Activated naive CD4-positive, alpha-beta T cell treated with anti-CD3 and anti-CD28 coated beads, Interleukin-2, amount 10 ng/mL, durations not matched to agents 7 days and 5 days (primary cell): ENCODE results near the gene VSIG4.

Experiments used
- CTCF ChIA-PET: fragments of 350-600 bp; sonication (Branson Sonifier 250); formaldehyde crosslinking; loops from one replicate; lab custom pipeline; 2021; ENCODE audit warnings: antibody characterized with exemption; lab: Charles Lee
- DNase-seq: peaks from one replicate; pipeline ENCODE4 v3.0.0-alpha.2; 2020
- H3K27ac Mint-ChIP-seq: one replicate; pipeline ENCODE4 v1.8.0; 2021; ENCODE audit warnings: mild to moderate bottlenecking, moderate library complexity, mixed read lengths
- H3K27me3 Mint-ChIP-seq: one replicate; pipeline ENCODE4 v1.8.0; 2021; ENCODE audit warnings: mild to moderate bottlenecking, mixed read lengths
- H3K36me3 Mint-ChIP-seq: one replicate; pipeline ENCODE4 v1.8.0; 2021; ENCODE audit warnings: mixed read lengths
- H3K4me1 Mint-ChIP-seq: one replicate; pipeline ENCODE4 v1.8.0; 2021; ENCODE audit warnings: mixed read lengths
- H3K4me3 Mint-ChIP-seq: one replicate; pipeline ENCODE4 v1.8.0; 2021; ENCODE audit warnings: mild to moderate bottlenecking, moderate library complexity, mixed read lengths
- H3K9me3 Mint-ChIP-seq: one replicate; pipeline ENCODE4 v1.8.0; 2021; ENCODE audit warnings: mixed read lengths

VSIG4 gene

GRCh38 chrX:66020631-66021334, 19.1 kb downstream of the VSIG4 start:
- Mint-ChIP-seq H3K4me3 (no peak overlapping the region), H3K27me3 (no peaks in the 10 kb centered on the region), H3K9me3 (peaks cover 2% of the 10 kb centered on the region), H3K27ac (peak overlapping the region; percentile 2), H3K4me1 (peaks cover 72% of the 10 kb centered on the region), H3K36me3 (peaks cover 21% of the 10 kb centered on the region)
- CTCF ChIA-PET = interaction anchor here (1.3 to 1.5 kb wide), 2 partner anchors 8 to 10 kb away, joined by 3 to 5 read pairs; no protein-coding TSS in a partner anchor
- DNase-seq = no peak

- peaks cover 80% of the 10 kb centered on the region for H3K4me1 Mint-ChIP-seq
- no peaks in the 10 kb centered on the region for H3K27me3 Mint-ChIP-seq
- DNase-seq = no peak
- H3K27ac Mint-ChIP-seq = peak overlapping the region; percentile 64
- H3K36me3 Mint-ChIP-seq = peaks cover 21% of the 10 kb centered on the region
- no peak overlapping the region for H3K4me3 Mint-ChIP-seq
- peaks cover 2% of the 10 kb centered on the region for H3K9me3 Mint-ChIP-seq
- CTCF ChIA-PET = interaction anchor here (1.5 kb wide), 1 partner anchor 10 kb away, joined by 5 read pairs; no protein-coding TSS in a partner anchor
These were observed 19.9 kb downstream of the VSIG4 start for GRCh38 chrX:66019974-66020373.

GRCh38 chrX:66019310-66019652, 20.6 kb downstream of the VSIG4 start:
- H3K36me3 Mint-ChIP-seq = peaks cover 21% of the 10 kb centered on the region
- peaks cover 85% of the 10 kb centered on the region for H3K4me1 Mint-ChIP-seq
- no peak overlapping the region for H3K4me3 Mint-ChIP-seq
- no peak for DNase-seq
- no peaks in the 10 kb centered on the region for H3K27me3 Mint-ChIP-seq
- CTCF ChIA-PET = interaction anchor here (1.5 to 2.7 kb wide), 2 partner anchors 11 kb away, joined by 5 to 13 read pairs; no protein-coding TSS in a partner anchor
- no peak overlapping the region for H3K27ac Mint-ChIP-seq
- H3K9me3 Mint-ChIP-seq = peaks cover 2% of the 10 kb centered on the region

GRCh38 chrX:66018585-66019309, 21.1 kb downstream of the VSIG4 start:
- Mint-ChIP-seq H3K36me3 (peaks cover 21% of the 10 kb centered on the region), H3K4me3 (no peak overlapping the region), H3K27ac (no peak overlapping the region), H3K27me3 (no peaks in the 10 kb centered on the region), H3K4me1 (peaks cover 91% of the 10 kb centered on the region), H3K9me3 (peaks cover 2% of the 10 kb centered on the region)
- DNase-seq = no peak
- CTCF ChIA-PET = interaction anchor here (1.2 to 2.7 kb wide), 3 partner anchors 8 to 32 kb away, joined by 3 to 13 read pairs (median 4); no protein-coding TSS in a partner anchor

- H3K36me3 Mint-ChIP-seq = peaks cover 21% of the 10 kb centered on the region
- no peak for DNase-seq
- peak overlapping the region; percentile 47 for H3K4me3 Mint-ChIP-seq
- peak overlapping the region; percentile 77 for H3K27ac Mint-ChIP-seq
- CTCF ChIA-PET = interaction anchor here (0.8 to 2.7 kb wide), 4 partner anchors 9 to 314 kb away, joined by 3 to 13 read pairs (median 4); no protein-coding TSS in a partner anchor
- no peaks in the 10 kb centered on the region for H3K27me3 Mint-ChIP-seq
- peaks cover 2% of the 10 kb centered on the region for H3K9me3 Mint-ChIP-seq
- H3K4me1 Mint-ChIP-seq = peaks cover 93% of the 10 kb centered on the region
These were observed 22.2 kb downstream of the VSIG4 start for GRCh38 chrX:66017659-66018170.

GRCh38 chrX:66016905-66017658, 22.8 kb downstream of the VSIG4 start:
- Mint-ChIP-seq H3K4me3 (peak overlapping the region; percentile 47), H3K9me3 (peaks cover 2% of the 10 kb centered on the region), H3K36me3 (peaks cover 21% of the 10 kb centered on the region), H3K27me3 (no peaks in the 10 kb centered on the region), H3K4me1 (peaks cover 97% of the 10 kb centered on the region), H3K27ac (peak overlapping the region; percentile 77)
- CTCF ChIA-PET = interaction anchor here (1.3 to 2.7 kb wide), 2 partner anchors 14 to 30 kb away, joined by 4 to 13 read pairs; no protein-coding TSS in a partner anchor
- no peak for DNase-seq

GRCh38 chrX:66015900-66016689, 23.8 kb downstream of the VSIG4 start:
- peak overlapping the region; percentile 89 for H3K27ac Mint-ChIP-seq
- no peak for DNase-seq
- peak overlapping the region; percentile 47 for H3K4me3 Mint-ChIP-seq
- H3K4me1 Mint-ChIP-seq = peaks cover 97% of the 10 kb centered on the region
- peaks cover 2% of the 10 kb centered on the region for H3K9me3 Mint-ChIP-seq
- H3K27me3 Mint-ChIP-seq = no peaks in the 10 kb centered on the region
- peaks cover 20% of the 10 kb centered on the region for H3K36me3 Mint-ChIP-seq
- CTCF ChIA-PET = interaction anchor here (2.7 kb wide), 1 partner anchor 15 kb away, joined by 13 read pairs; no protein-coding TSS in a partner anchor

- Mint-ChIP-seq H3K4me3 (peak overlapping the region; percentile 50), H3K9me3 (peaks cover 4% of the 10 kb centered on the region), H3K27ac (peak overlapping the region; percentile 89), H3K27me3 (no peaks in the 10 kb centered on the region), H3K4me1 (peaks cover 95% of the 10 kb centered on the region), H3K36me3 (peaks cover 22% of the 10 kb centered on the region)
- peak; percentile 39 for DNase-seq
- CTCF ChIA-PET = no interaction called here
These were observed 24.6 kb downstream of the VSIG4 start for GRCh38 chrX:66015152-66015831.

- peaks cover 19% of the 10 kb centered on the region for H3K36me3 Mint-ChIP-seq
- peaks cover 88% of the 10 kb centered on the region for H3K4me1 Mint-ChIP-seq
- no peak overlapping the region for H3K4me3 Mint-ChIP-seq
- peaks cover 4% of the 10 kb centered on the region for H3K9me3 Mint-ChIP-seq
- H3K27me3 Mint-ChIP-seq = no peaks in the 10 kb centered on the region
- DNase-seq = no peak
- CTCF ChIA-PET = no interaction called here
- H3K27ac Mint-ChIP-seq = peak overlapping the region; percentile 89
These were observed 25.3 kb downstream of the VSIG4 start for GRCh38 chrX:66014556-66014955.

- CTCF ChIA-PET = no interaction called here
- no peaks in the 10 kb centered on the region for H3K27me3 Mint-ChIP-seq
- H3K9me3 Mint-ChIP-seq = peaks cover 4% of the 10 kb centered on the region
- peak overlapping the region; percentile 24 for H3K27ac Mint-ChIP-seq
- peaks cover 83% of the 10 kb centered on the region for H3K4me1 Mint-ChIP-seq
- H3K4me3 Mint-ChIP-seq = no peak overlapping the region
- H3K36me3 Mint-ChIP-seq = peaks cover 14% of the 10 kb centered on the region
- DNase-seq = no peak
These were observed 25.8 kb downstream of the VSIG4 start for GRCh38 chrX:66014084-66014483.

- H3K27me3 Mint-ChIP-seq = no peaks in the 10 kb centered on the region
- no peak for DNase-seq
- H3K36me3 Mint-ChIP-seq = peaks cover 13% of the 10 kb centered on the region
- H3K4me1 Mint-ChIP-seq = peaks cover 76% of the 10 kb centered on the region
- H3K27ac Mint-ChIP-seq = no peak overlapping the region
- H3K4me3 Mint-ChIP-seq = no peak overlapping the region
- CTCF ChIA-PET = no interaction called here
- H3K9me3 Mint-ChIP-seq = peaks cover 4% of the 10 kb centered on the region
These were observed 26.6 kb downstream of the VSIG4 start for GRCh38 chrX:66013194-66013816.

- Mint-ChIP-seq H3K9me3 (peaks cover 4% of the 10 kb centered on the region), H3K36me3 (peaks cover 16% of the 10 kb centered on the region), H3K4me3 (no peak overlapping the region), H3K27me3 (no peaks in the 10 kb centered on the region), H3K27ac (peak overlapping the region; percentile 86), H3K4me1 (peaks cover 71% of the 10 kb centered on the region)
- DNase-seq = peak; percentile 43
- CTCF ChIA-PET = interaction anchor here (1.1 kb wide), 1 partner anchor 9 kb away, joined by 3 read pairs; no protein-coding TSS in a partner anchor
These were observed 27.8 kb downstream of the VSIG4 start for GRCh38 chrX:66012094-66012534.
